Fibroblast of pulmonary artery (primary cell): ENCODE measurements around the gene FCSK.
A peak's percentile ranks its signal among the peaks of the same experiment; 100 is the strongest.

Experiments used
- DNase-seq: peaks from one replicate; pipeline ENCODE4 v3.0.0-alpha.2; 2010; ENCODE audit warnings: low read depth
- H3K4me3 ChIP-seq: replicated peaks from 2 replicates; pipeline ENCODE4 v1.5.1; 2011; ENCODE audit warnings: low read depth, mild to moderate bottlenecking, control low read depth, low read length, moderate library complexity
- CTCF ChIP-seq: IDR thresholded peaks from 2 replicates; pipeline ENCODE4 v1.5.1; 2011; ENCODE audit warnings: mild to moderate bottlenecking, control low read depth, low read length, inconsistent platforms; ENCODE audit errors: missing control alignments

Gene FCSK

GRCh38 chr16:70422543-70422942, 31.9 kb upstream of the FCSK start:
- H3K4me3 ChIP-seq = no peak overlapping the region
- no peak for TF ChIP-seq CTCF
- no peak for DNase-seq

DNA sequence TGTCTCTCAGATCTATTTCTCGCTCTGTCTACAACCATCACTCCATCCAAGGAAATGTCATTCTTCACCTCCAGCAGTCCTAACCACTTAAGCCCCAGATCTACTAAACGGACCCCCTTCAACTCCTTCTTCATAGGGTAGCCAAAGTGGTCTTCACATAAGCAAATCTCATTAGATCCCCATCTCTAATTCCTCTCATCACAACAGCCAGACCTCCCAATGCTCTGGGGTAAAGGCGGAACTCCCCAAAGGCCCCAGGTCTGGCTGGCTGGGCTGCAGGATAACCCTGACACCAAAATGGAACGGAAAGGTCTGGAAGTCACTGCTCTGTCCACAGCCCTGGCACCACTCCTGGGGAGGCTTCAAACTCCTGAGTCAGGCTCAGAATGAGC, 26.6 kb upstream of the FCSK start:
- H3K4me3 ChIP-seq = peak overlapping the region; percentile 6
- DNase-seq = no peak
- TF ChIP-seq CTCF = no peak

DNA sequence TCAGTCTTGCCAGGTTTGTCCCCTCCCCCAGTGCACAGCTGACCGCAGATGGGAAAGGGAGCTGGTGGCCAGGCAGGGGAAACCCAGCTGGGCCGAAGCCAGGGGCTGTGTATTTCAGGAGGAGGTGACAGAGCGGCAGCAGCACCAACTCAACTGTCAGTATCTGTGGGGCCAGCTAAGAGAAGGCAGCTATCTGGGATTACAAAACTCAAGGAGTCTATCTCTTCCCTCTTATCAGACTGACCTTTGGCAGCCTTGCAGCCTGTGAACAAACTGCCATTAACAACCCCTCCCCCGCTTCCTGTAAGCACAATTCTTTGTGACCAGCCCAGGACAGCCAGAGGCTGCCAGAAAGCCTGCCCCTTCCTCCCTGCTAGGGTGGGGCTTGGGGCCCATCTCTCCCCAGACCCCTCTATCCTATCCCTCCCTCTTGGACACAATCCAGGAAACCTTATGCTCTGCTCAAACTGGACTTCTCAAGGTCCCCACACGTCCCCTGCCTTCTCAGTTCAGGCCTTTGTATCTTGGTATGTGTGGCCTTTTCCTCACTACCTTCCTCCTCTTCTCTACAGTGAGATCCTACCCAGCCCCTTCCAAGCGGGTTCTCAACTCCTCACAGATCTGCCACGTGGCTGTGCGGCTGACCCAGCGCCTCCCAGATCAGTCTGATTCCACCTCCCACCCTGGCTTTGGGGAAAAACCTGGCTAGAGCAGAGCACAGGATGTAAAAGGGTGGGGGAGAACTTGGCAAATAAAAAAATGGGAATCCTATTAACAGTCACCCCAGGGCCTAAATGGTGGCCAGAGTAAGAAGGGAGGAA, 26.0 kb upstream of the FCSK start:
- TF ChIP-seq CTCF = no peak
- H3K4me3 ChIP-seq = peak overlapping the region; percentile 4
- peak; percentile 98 for DNase-seq

GRCh38 chr16:70429888-70430666, 24.3 kb upstream of the FCSK start:
- no peak for TF ChIP-seq CTCF
- no peak for DNase-seq
- H3K4me3 ChIP-seq = no peak overlapping the region

- H3K4me3 ChIP-seq = no peak overlapping the region
- no peak for TF ChIP-seq CTCF
- no peak for DNase-seq
Measured at GRCh38 chr16:70430667-70431536, 23.5 kb upstream of the FCSK start.

GRCh38 chr16:70432356-70432722, 22.1 kb upstream of the FCSK start:
- peak; percentile 49 for DNase-seq
- H3K4me3 ChIP-seq = peak overlapping the region; percentile 7
- TF ChIP-seq CTCF = no peak
